CD4-positive, alpha-beta T cell treated with Interleukin-6 for 4 hours (primary cell): ENCODE data around the gene SCAF1.

Experiments
- DNase-seq: peaks from one replicate; pipeline ENCODE4 v3.0.0-alpha.2; 2020; ENCODE audit warnings: mixed read lengths

Gene SCAF1

GRCh38 chr19:49665351-49666119 is 23.5 kb downstream of the SCAF1 start, which contains the start of the genes BCL2L12 and IRF3:
BCL2L12 (plus strand) TSS chr19:49665933; CDS start chr19:49666693, 760 bp downstream.
IRF3 (minus strand) TSS chr19:49665857; CDS start chr19:49664838, 1,019 bp downstream.
- peak; percentile 99 for DNase-seq

GRCh38 chr19:49666120-49666444 is 24.1 kb downstream of the SCAF1 start:
- no peak for DNase-seq

- DNase-seq: no peak
These were observed 25.5 kb downstream of the SCAF1 start for GRCh38 chr19:49667473-49667872.

- DNase-seq: no peak
These were observed 27.5 kb downstream of the SCAF1 start for GRCh38 chr19:49669516-49669915.

GRCh38 chr19:49672131-49672919 is 30.3 kb downstream of the SCAF1 start:
- peak; percentile 82 for DNase-seq

GRCh38 chr19:49676136-49676783 is 34.3 kb downstream of the SCAF1 start:
- DNase-seq: peak; percentile 82

- peak; percentile 99 for DNase-seq
These were observed 34.8 kb downstream of the SCAF1 start for GRCh38 chr19:49676784-49677230.

- DNase-seq: no peak
These were observed 35.4 kb downstream of the SCAF1 start, which contains the start of gene PRMT1 for GRCh38 chr19:49677231-49677900. PRMT1 (plus strand) TSS chr19:49677271; CDS start chr19:49677281, 10 bp downstream.

GRCh38 chr19:49677901-49678674 is 36.1 kb downstream of the SCAF1 start:
- DNase-seq: peak; percentile 82

- DNase-seq: no peak
These were observed 37.2 kb downstream of the SCAF1 start for GRCh38 chr19:49678985-49679770.

- DNase-seq: no peak
These were observed 37.9 kb downstream of the SCAF1 start for GRCh38 chr19:49679771-49680413.

- peak; percentile 94 for DNase-seq
These were observed 38.7 kb downstream of the SCAF1 start for GRCh38 chr19:49680421-49681351.

- no peak for DNase-seq
These were observed 39.8 kb downstream of the SCAF1 start for GRCh38 chr19:49681830-49682229.

GRCh38 chr19:49682274-49682673 is 40.3 kb downstream of the SCAF1 start:
- DNase-seq: no peak

- no peak for DNase-seq
These were observed 41.8 kb downstream of the SCAF1 start for GRCh38 chr19:49683814-49684250.

- peak; percentile 38 for DNase-seq
These were observed 42.4 kb downstream of the SCAF1 start for GRCh38 chr19:49684251-49684982.

GRCh38 chr19:49684983-49685553 is 43.1 kb downstream of the SCAF1 start:
- no peak for DNase-seq

GRCh38 chr19:49685845-49686332 is 43.9 kb downstream of the SCAF1 start:
- no peak for DNase-seq
